ENCODE data around the gene MPND.

The MPND gene

GRCh38 chr19:4363571-4364304, 20.4 kb downstream of the MPND start:
- in situ Hi-C loops (cut with HindIII; ENCODE audit: low sequenced_read_pairs) = no loop called here

- in situ Hi-C loops (cut with HindIII; ENCODE audit: low sequenced_read_pairs) = no loop called here
Measured at GRCh38 chr19:4365341-4365740, 22.0 kb downstream of the MPND start.

- in situ Hi-C loops (cut with HindIII; ENCODE audit: low sequenced_read_pairs) = no loop called here
Measured at GRCh38 chr19:4365791-4366665, 22.7 kb downstream of the MPND start.

DNA sequence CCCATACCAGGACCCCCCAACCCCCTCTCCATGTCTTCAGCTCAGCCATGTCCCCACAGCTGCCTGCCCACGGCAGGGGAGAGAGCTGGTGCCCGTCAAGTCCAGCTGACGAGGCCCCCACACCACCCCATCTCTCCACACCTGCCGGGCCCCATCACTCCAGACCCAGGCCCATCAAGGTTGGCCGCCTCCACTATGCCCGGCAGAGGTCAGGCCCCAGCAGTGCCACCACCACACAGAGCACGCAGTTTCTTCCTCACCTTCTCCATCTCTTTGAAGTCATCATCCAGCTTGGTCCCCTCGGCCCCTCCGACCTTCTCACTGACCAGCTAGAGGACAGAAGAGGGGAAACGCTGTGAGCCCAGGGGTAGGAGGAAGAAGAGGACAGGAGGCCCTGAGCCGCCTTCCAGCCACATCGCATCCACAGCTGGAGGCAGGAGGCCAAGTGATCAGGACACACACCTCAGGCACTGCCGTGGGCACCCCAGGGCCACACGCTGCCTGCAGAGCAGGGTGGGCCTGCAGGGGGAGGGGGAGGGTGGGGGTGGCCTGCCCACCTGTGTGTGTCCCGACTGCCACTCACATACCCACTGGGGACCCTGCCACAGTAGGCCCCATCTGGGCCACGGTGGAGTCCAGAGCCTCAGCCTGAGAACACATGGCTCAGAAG, 23.4 kb downstream of the MPND start:
- in situ Hi-C loops (cut with HindIII; ENCODE audit: low sequenced_read_pairs) = no loop called here

GRCh38 chr19:4367336-4367723, 24.0 kb downstream of the MPND start:
- in situ Hi-C loops (cut with HindIII; ENCODE audit: low sequenced_read_pairs) = no loop called here

GRCh38 chr19:4367781-4368127, 24.4 kb downstream of the MPND start:
- in situ Hi-C loops (cut with HindIII; ENCODE audit: low sequenced_read_pairs) = no loop called here

DNA sequence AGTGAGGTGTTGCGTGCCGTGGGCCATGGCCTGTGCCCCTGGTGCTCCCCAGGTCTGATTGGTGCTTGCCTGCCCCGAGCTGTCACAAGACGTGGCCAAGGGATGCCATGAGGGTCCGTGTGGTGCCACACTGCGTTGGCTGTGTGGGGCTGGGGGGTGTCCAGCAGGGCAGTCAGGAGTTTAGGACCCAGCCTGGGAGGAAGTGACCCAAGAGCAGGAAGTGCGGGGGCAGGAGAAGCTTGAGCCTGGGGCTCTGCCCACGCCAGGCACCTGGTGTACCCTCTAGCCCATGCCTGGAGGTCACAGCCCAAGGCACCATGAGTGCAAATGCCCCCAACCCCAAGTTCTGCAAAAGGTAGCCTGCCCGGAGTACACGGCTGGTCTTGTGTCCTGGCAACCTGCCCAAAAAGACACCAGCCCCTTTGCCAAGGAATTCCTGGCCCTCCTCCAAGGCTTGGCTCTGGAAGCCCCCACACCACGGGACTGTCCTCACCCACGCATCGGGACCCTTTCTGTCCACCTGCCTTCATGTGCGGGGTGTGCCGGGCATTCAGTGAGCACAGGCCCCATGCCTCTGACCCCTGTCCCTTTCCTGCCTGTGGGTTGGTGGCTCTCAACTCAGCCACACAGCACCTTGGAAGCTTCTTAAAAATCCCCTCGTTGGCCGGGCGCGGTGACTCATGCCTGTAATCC, 24.9 kb downstream of the MPND start:
- in situ Hi-C loops (cut with HindIII; ENCODE audit: low sequenced_read_pairs) = no loop called here

DNA sequence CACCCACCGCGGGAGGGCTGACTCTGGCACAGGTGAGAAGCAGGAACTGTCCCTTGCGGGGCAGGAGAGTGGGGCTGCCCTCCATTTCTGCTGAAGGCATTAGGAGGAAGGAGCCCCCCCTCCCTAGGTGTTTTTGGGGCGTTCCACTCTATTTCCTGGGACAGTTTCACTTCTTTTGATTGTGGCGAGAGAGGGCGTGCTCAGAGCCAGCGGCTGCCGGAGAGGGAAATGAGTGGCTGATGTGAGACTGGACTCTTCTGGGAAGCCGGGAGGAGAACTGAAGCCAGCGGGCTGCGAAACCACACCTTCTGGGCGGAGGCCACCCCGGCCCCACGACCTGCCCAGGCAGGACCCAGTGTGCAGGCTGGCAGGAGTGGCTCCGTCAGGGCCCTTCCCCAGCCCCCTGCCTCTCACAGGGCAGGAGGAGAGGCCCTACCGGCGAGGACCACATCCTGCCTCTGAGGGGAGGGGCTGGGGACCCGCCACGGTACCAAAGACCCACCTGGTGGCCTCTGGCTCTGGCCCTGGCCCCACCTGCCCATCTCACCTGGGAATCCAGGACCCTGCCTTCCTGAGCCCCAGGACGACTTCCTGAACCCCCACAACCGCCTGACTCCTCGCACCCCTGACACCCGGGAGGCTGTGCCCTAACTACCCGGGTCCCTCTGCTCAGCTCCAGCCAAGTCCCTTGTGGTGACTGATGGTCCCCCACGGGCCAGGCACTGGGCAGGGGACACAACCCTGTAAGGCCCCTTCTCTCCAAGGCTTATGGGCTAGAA, 25.9 kb downstream of the MPND start:
- in situ Hi-C loops (cut with HindIII; ENCODE audit: low sequenced_read_pairs) = no loop called here

DNA sequence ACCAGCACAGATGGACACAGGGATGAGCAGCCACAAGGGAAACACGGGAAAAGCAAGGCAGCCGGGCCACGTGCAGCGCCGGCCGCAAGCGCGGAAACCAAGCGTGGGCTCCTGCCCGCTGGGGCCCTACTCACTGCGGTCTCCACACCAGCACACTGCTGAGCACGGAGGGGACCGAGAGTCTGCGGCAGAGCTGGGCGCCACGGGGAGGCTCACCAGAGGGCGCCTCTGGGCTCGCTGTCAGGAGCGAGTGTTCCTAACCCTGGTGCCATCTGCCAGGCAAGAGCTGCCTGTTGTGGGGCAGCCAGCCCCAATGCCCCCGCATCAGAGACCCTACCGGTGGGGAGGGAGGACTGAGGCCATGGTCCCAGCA, 26.5 kb downstream of the MPND start:
- in situ Hi-C loops (cut with HindIII; ENCODE audit: low sequenced_read_pairs) = no loop called here

DNA sequence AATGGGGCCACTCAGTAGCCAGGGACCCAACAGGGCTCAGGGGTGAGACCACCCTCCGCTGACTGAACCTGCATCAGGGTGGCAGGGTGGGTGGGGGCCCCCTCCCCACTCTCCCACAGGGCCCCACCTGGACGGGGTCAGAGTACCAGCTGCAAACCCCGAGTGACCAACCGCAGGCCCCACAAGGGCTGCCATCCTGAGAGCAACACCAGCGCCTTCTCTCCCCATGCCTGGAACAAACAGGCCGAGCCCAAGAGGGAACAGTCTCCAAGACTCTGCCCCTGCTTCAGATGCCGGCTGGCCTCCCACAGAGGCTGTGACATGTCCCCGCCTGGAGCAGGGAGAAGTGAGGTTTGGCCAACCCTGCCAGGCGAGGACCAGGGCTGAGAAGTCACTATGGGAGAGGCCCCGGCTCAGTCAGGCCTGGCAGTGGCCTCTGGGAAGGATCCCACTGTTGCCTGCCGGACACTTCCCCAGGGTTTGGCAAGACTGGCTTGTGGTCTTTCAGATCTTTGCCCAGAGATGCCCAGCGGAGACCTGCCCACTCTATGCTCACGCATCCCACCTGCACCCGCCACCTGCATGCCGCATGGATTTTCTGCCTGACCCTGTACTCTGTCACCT, 27.2 kb downstream of the MPND start:
- in situ Hi-C loops (cut with HindIII; ENCODE audit: low sequenced_read_pairs) = no loop called here

- in situ Hi-C loops (cut with HindIII; ENCODE audit: low sequenced_read_pairs) = no loop called here
Measured at GRCh38 chr19:4371247-4372164, 28.1 kb downstream of the MPND start.

GRCh38 chr19:4372165-4373012, 29.0 kb downstream of the MPND start:
- in situ Hi-C loops (cut with HindIII; ENCODE audit: low sequenced_read_pairs) = no loop called here

- in situ Hi-C loops (cut with HindIII; ENCODE audit: low sequenced_read_pairs) = no loop called here
Measured at GRCh38 chr19:4373013-4373367, 29.6 kb downstream of the MPND start.

- in situ Hi-C loops (cut with HindIII; ENCODE audit: low sequenced_read_pairs) = no loop called here
Measured at GRCh38 chr19:4373601-4374497, 30.5 kb downstream of the MPND start.

DNA sequence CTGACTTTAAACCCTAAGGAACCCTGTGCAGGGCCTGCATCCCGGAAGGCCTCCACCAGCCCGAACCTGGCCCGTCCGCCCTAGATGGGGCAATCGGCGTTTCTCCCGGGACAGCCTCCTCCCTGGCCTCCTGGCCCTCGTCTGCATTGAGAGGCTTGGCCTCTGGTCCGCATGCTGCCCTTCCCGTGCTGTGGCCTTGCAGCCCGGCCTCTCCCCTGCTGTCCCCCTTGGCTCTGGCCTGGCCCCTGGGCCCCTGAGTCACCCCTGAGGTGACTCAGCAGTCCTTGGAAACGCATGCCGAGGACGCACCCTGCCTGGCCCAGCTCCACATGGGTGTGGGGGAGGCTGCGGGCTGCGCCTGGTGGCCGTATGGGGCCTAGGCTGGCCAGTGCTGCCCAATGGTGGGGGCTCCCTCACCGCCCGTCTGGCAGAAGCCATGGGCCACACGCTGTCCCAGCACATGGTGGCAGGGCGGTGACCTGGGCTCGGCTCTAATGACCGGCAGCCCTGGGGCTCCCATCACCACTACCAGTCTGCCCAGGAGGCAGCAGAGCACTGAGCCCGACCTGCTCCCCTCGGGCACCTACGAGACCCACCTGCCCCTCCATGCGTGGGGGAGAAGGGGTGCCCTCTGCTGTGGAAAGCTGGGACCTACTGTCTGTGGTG, 31.3 kb downstream of the MPND start:
- in situ Hi-C loops (cut with HindIII; ENCODE audit: low sequenced_read_pairs) = no loop called here

DNA sequence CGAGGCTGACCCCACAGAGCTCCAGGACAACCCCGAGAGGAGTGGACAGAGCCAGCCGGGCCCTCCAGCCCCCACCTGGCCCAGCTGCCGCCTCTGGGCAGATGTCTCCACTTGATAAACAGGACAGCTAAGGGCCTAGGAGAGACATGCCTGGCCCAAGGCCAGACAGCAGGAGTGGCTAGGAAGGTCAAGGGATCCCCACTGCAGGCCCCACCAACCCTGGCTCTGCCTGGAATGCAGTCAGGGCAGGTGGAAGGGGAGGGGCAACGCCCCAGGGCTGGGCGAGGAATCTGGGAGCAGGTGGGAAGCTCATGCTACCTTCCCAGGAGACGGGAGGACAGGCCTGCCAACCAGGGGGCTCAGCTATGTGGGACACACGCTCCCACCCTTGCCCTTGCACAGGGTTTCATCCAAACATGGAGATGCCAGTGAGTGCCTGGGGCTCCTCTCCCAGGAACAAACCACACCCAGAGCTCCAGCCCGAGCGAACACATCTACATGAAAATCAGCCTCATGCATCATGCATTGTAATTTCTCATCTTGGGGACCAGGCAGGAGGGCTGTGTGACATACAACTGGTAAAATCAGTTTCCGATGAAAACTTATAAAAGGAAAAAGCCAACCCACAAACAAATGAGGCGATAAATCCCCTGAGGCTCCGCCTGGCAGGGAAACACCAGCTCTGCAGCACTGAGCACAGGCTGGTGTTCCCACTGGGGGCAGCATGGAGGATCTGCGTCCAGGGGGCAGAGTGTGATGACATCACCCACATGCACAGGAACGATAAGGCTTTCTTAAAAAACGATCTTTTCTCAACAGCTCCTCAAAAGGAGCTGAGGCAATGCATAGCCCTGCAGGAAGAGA, 32.0 kb downstream of the MPND start:
- in situ Hi-C loops (cut with HindIII; ENCODE audit: low sequenced_read_pairs) = no loop called here

All from DLD1 (cell line).